Cardiac muscle cell (in vitro differentiated cells and primary cell): Measurements from ENCODE around the gene RBM19. TPM values are rescaled to one million over a fixed set of nuclear protein-coding genes. Genes with fewer than 3 reads are reported as not detected.

ENCODE experiments used
- DNase-seq, 2 donors: peaks; one replicate each; pipeline versions ENCODE4 v3.0.0 to v3.0.0-alpha.2; 2010 to 2017; ENCODE audit warnings: low read depth in 1 of 2, low spot score in 1 of 2
- H3K27ac ChIP-seq: fragments of 200-600 bp; sonication (generic); 2 replicates; pipeline ENCODE4 v1.5.1; 2016
- H3K27me3 ChIP-seq: fragments of 200-600 bp; sonication (generic); 2 replicates; pipeline ENCODE4 v1.6.0; 2016; ENCODE audit warnings: control low read depth
- H3K36me3 ChIP-seq: fragments of 200-600 bp; sonication (generic); 2 replicates; pipeline ENCODE4 v1.5.1; 2016; ENCODE audit warnings: control low read depth
- H3K4me1 ChIP-seq: fragments of 200-600 bp; sonication (generic); 2 replicates; pipeline ENCODE4 v1.8.1; 2017; ENCODE audit warnings: low read depth, mild to moderate bottlenecking, mixed run types
- H3K4me3 ChIP-seq: fragments of 200-600 bp; sonication (generic); 2 replicates; pipeline ENCODE4 v1.5.1; 2016; ENCODE audit warnings: mild to moderate bottlenecking
- H3K9me3 ChIP-seq: fragments of 200-600 bp; sonication (generic); 2 replicates; pipeline ENCODE4 v1.5.1; 2017; ENCODE audit warnings: low read depth, mild to moderate bottlenecking, control low read depth
- CTCF ChIP-seq: IDR thresholded peaks from 2 replicates; pipeline ENCODE4 v1.5.1; 2012; ENCODE audit warnings: low read depth, mild to moderate bottlenecking, low read length
- polyA plus RNA-seq: library from polyadenylated mRNA; unstranded; fragments of >200 nt; fragmentation: Nextera tagmentation; extraction: Ambion mirVana; gene quantifications from 2 replicates; pipeline ENCODE4 v1.2.1, GENCODE V29; 2016
- total RNA-seq: library from RNA; depleted of rRNA; stranded (reverse); fragments of >200 nt; gene quantifications from 2 replicates; pipeline ENCODE4 v1.2.3, GENCODE V29; 2016

Gene RBM19
- total and polyA plus RNA-seq, 2 experiments from 2014 or later: 28.1 to 31.0 TPM

GRCh38 chr12:113855998-113856397, 110.1 kb downstream of the RBM19 start:
- no peaks in the 10 kb centered on the region for H3K9me3 ChIP-seq
- no peaks in the 10 kb centered on the region for H3K36me3 ChIP-seq
- H3K4me1 ChIP-seq: no peaks in the 10 kb centered on the region
- no peak for DNase-seq
- no peak overlapping the region for H3K27ac ChIP-seq
- TF ChIP-seq CTCF: no peak
- H3K4me3 ChIP-seq: no peak overlapping the region
- no peaks in the 10 kb centered on the region for H3K27me3 ChIP-seq

- Histone ChIP-seq H3K27me3 (no peaks in the 10 kb centered on the region), H3K9me3 (no peaks in the 10 kb centered on the region), H3K4me3 (no peak overlapping the region), H3K27ac (no peak overlapping the region), H3K36me3 (no peaks in the 10 kb centered on the region), H3K4me1 (no peaks in the 10 kb centered on the region)
- TF ChIP-seq CTCF: no peak
- no peak for DNase-seq
Observed at GRCh38 chr12:113854385-113855142, 111.6 kb downstream of the RBM19 start.

GRCh38 chr12:113853491-113853890, 112.6 kb downstream of the RBM19 start:
- Histone ChIP-seq H3K9me3 (no peaks in the 10 kb centered on the region), H3K27me3 (no peaks in the 10 kb centered on the region), H3K4me3 (no peak overlapping the region), H3K4me1 (no peaks in the 10 kb centered on the region), H3K36me3 (no peaks in the 10 kb centered on the region), H3K27ac (no peak overlapping the region)
- DNase-seq: no peak
- no peak for TF ChIP-seq CTCF

- H3K27me3 ChIP-seq: no peaks in the 10 kb centered on the region
- H3K9me3 ChIP-seq: no peaks in the 10 kb centered on the region
- no peak for DNase-seq
- no peak for TF ChIP-seq CTCF
- H3K27ac ChIP-seq: no peak overlapping the region
- H3K36me3 ChIP-seq: no peaks in the 10 kb centered on the region
- no peak overlapping the region for H3K4me3 ChIP-seq
- peaks cover 3% of the 10 kb centered on the region for H3K4me1 ChIP-seq
Observed at GRCh38 chr12:113852695-113853490, 113.2 kb downstream of the RBM19 start.

GRCh38 chr12:113852264-113852663, 113.9 kb downstream of the RBM19 start:
- Histone ChIP-seq H3K27ac (no peak overlapping the region), H3K9me3 (no peaks in the 10 kb centered on the region), H3K4me3 (no peak overlapping the region), H3K27me3 (no peaks in the 10 kb centered on the region), H3K36me3 (no peaks in the 10 kb centered on the region), H3K4me1 (peaks cover 3% of the 10 kb centered on the region)
- no peak for TF ChIP-seq CTCF
- no peak for DNase-seq
